WTC11 (cell line): Measurements from ENCODE around the gene WARS2. TPM values are rescaled to one million over a fixed set of nuclear protein-coding genes. Genes with fewer than 3 reads are reported as not detected.

ENCODE experiments used
- ATAC-seq: fragments of 200-7000 bp; cut with Tn5 transposase; 2 replicates; pipeline ENCODE4 v1.10.0; 2021; ENCODE audit warnings: mild to moderate bottlenecking, moderate library complexity
- CTCF ChIA-PET: fragments of 300-600 bp; sonication (Branson Sonifier 250); formaldehyde crosslinking; loops from one replicate; lab custom pipeline; 2021; ENCODE audit warnings: antibody characterized with exemption; lab: Charles Lee
- POLR2A ChIA-PET: fragments of 350-600 bp; sonication (Branson Sonifier 250); formaldehyde crosslinking; loops from one replicate; lab custom pipeline; 2021; ENCODE audit warnings: antibody characterized with exemption; lab: Charles Lee
- DNase-seq: peaks from one replicate; pipeline ENCODE4 v3.0.0; 2021; ENCODE audit warnings: low spot score
- H3K27ac Mint-ChIP-seq: 2 replicates; pipeline ENCODE4 v1.8.0; 2021; ENCODE audit warnings: mixed read lengths
- H3K27me3 Mint-ChIP-seq: 2 replicates; pipeline ENCODE4 v1.8.0; 2021; ENCODE audit warnings: low read depth, mild to moderate bottlenecking, moderate library complexity, mixed read lengths
- H3K36me3 Mint-ChIP-seq: 2 replicates; pipeline ENCODE4 v1.8.0; 2021; ENCODE audit warnings: mixed read lengths
- H3K4me1 Mint-ChIP-seq: 2 replicates; pipeline ENCODE4 v1.8.0; 2022; ENCODE audit warnings: mixed read lengths
- H3K4me3 Mint-ChIP-seq: 2 replicates; pipeline ENCODE4 v1.8.0; 2021; ENCODE audit warnings: mild to moderate bottlenecking, moderate library complexity, mixed read lengths
- H3K9me3 Mint-ChIP-seq: 2 replicates; pipeline ENCODE4 v1.8.0; 2021; ENCODE audit warnings: mixed read lengths
- GRHL2 ChIP-seq: fragments of 250-450 bp; sonication (Bioruptor Pico); IDR thresholded peaks from 2 replicates; pipeline ENCODE4 v1.8.0; 2022; ENCODE audit warnings: mild to moderate bottlenecking, moderate library complexity; ENCODE audit not compliant: insufficient replicate concordance, severe bottlenecking
- IRF2 ChIP-seq: sonication (generic); formaldehyde crosslinking; IDR thresholded peaks from 2 replicates; pipeline ENCODE4 v1.8.0; 2022; ENCODE audit warnings: low read depth, missing genetic modification reagents, borderline replicate concordance
- KAT7 ChIP-seq: sonication (generic); formaldehyde crosslinking; IDR thresholded peaks from 2 replicates; pipeline ENCODE4 v1.8.1; 2023; ENCODE audit warnings: missing genetic modification reagents, mild to moderate bottlenecking, borderline replicate concordance
- MYBL2 ChIP-seq: sonication (generic); formaldehyde crosslinking; IDR thresholded peaks from 2 replicates; pipeline ENCODE4 v1.8.1; 2023; ENCODE audit warnings: mild to moderate bottlenecking, moderate library complexity, missing genetic modification reagents
- NR1H2 ChIP-seq: sonication (generic); formaldehyde crosslinking; IDR thresholded peaks from 2 replicates; pipeline ENCODE4 v1.9.0; 2021; ENCODE audit warnings: mild to moderate bottlenecking, moderate library complexity, missing genetic modification reagents
- PRRX2 ChIP-seq: fragments of 250-450 bp; sonication (Bioruptor Pico); IDR thresholded peaks from 2 replicates; pipeline ENCODE4 v1.8.0; 2021; ENCODE audit warnings: mild to moderate bottlenecking
- TEAD4 ChIP-seq: sonication (generic); formaldehyde crosslinking; IDR thresholded peaks from 2 replicates; pipeline ENCODE4 v1.8.0; 2022; ENCODE audit warnings: mild to moderate bottlenecking, missing genetic modification reagents
- ZNF396 ChIP-seq: fragments of 250-450 bp; sonication (Bioruptor Pico); IDR thresholded peaks from 2 replicates; pipeline ENCODE4 v1.8.0; 2021; ENCODE audit warnings: mild to moderate bottlenecking, moderate library complexity, borderline replicate concordance
- total RNA-seq: library from RNA; stranded (reverse); gene quantifications from 3 replicates; pipeline ENCODE4 v1.2.3, GENCODE V29; 2021
- TF ChIP-seq, protein P1 (sequence below): sonication (generic); formaldehyde crosslinking; IDR thresholded peaks from 2 replicates; pipeline ENCODE4 v1.8.1; 2023; ENCODE audit warnings: mild to moderate bottlenecking, missing genetic modification reagents, borderline replicate concordance
- TF ChIP-seq, protein P2 (sequence below): sonication (generic); formaldehyde crosslinking; conservative IDR thresholded peaks from 2 replicates; pipeline ENCODE4 v1.8.1; 2022; ENCODE audit warnings: mild to moderate bottlenecking, missing genetic modification reagents
- TF ChIP-seq, protein P3 (sequence below): fragments of 250-450 bp; sonication (Bioruptor Pico); IDR thresholded peaks from 2 replicates; pipeline ENCODE4 v1.9.0; 2021; ENCODE audit warnings: mild to moderate bottlenecking
- TF ChIP-seq, protein P4 (sequence below): sonication (generic); formaldehyde crosslinking; conservative IDR thresholded peaks from 2 replicates; pipeline ENCODE4 v1.8.1; 2023; ENCODE audit warnings: mild to moderate bottlenecking, low read depth, missing genetic modification reagents, moderate library complexity
- TF ChIP-seq, protein P5 (sequence below): sonication (generic); formaldehyde crosslinking; IDR thresholded peaks from 2 replicates; pipeline ENCODE4 v1.8.0; 2023; ENCODE audit warnings: missing genetic modification reagents, mild to moderate bottlenecking, borderline replicate concordance
- TF ChIP-seq, protein P6 (sequence below): fragments of 200-600 bp; IDR thresholded peaks from 2 replicates; pipeline ENCODE4 v1.8.0; 2022; ENCODE audit warnings: antibody characterized with exemption
- TF ChIP-seq, protein P7 (sequence below): sonication (generic); formaldehyde crosslinking; IDR thresholded peaks from 2 replicates; pipeline ENCODE4 v1.8.0; 2023; ENCODE audit warnings: missing genetic modification reagents

Gene WARS2
- total RNA-seq, 1 experiment from 2014 or later = 9.3 TPM

DNA sequence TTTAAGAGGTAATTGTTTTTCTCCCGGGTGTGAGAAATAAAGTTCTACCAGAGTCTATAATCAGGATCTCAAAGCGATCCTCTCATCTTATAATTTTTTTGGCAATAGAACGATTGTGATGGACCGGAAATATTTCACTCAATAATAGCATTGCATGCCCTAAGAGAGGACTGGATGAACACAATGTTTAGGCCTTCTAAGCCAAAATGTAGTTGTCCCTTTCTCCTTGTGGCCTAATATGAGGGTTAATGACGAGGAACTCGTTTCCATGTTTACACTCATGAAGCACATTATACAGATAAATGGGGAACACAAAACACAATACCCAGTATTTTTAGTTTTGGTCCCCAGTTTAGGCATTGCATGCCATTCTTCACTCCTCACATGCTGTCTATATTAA is 158.2 kb downstream of the WARS2 start (continued):
- TF ChIP-seq, protein P1, sequence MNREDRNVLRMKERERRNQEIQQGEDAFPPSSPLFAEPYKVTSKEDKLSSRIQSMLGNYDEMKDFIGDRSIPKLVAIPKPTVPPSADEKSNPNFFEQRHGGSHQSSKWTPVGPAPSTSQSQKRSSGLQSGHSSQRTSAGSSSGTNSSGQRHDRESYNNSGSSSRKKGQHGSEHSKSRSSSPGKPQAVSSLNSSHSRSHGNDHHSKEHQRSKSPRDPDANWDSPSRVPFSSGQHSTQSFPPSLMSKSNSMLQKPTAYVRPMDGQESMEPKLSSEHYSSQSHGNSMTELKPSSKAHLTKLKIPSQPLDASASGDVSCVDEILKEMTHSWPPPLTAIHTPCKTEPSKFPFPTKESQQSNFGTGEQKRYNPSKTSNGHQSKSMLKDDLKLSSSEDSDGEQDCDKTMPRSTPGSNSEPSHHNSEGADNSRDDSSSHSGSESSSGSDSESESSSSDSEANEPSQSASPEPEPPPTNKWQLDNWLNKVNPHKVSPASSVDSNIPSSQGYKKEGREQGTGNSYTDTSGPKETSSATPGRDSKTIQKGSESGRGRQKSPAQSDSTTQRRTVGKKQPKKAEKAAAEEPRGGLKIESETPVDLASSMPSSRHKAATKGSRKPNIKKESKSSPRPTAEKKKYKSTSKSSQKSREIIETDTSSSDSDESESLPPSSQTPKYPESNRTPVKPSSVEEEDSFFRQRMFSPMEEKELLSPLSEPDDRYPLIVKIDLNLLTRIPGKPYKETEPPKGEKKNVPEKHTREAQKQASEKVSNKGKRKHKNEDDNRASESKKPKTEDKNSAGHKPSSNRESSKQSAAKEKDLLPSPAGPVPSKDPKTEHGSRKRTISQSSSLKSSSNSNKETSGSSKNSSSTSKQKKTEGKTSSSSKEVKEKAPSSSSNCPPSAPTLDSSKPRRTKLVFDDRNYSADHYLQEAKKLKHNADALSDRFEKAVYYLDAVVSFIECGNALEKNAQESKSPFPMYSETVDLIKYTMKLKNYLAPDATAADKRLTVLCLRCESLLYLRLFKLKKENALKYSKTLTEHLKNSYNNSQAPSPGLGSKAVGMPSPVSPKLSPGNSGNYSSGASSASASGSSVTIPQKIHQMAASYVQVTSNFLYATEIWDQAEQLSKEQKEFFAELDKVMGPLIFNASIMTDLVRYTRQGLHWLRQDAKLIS (CRISPR knock-in tag) = no peak
- TF ChIP-seq NR1H2 (no peak), MYBL2 (no peak)
- TF ChIP-seq, protein P2, sequence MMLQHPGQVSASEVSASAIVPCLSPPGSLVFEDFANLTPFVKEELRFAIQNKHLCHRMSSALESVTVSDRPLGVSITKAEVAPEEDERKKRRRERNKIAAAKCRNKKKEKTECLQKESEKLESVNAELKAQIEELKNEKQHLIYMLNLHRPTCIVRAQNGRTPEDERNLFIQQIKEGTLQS (CRISPR knock-in tag) = no peak
- TF ChIP-seq, protein P3, sequence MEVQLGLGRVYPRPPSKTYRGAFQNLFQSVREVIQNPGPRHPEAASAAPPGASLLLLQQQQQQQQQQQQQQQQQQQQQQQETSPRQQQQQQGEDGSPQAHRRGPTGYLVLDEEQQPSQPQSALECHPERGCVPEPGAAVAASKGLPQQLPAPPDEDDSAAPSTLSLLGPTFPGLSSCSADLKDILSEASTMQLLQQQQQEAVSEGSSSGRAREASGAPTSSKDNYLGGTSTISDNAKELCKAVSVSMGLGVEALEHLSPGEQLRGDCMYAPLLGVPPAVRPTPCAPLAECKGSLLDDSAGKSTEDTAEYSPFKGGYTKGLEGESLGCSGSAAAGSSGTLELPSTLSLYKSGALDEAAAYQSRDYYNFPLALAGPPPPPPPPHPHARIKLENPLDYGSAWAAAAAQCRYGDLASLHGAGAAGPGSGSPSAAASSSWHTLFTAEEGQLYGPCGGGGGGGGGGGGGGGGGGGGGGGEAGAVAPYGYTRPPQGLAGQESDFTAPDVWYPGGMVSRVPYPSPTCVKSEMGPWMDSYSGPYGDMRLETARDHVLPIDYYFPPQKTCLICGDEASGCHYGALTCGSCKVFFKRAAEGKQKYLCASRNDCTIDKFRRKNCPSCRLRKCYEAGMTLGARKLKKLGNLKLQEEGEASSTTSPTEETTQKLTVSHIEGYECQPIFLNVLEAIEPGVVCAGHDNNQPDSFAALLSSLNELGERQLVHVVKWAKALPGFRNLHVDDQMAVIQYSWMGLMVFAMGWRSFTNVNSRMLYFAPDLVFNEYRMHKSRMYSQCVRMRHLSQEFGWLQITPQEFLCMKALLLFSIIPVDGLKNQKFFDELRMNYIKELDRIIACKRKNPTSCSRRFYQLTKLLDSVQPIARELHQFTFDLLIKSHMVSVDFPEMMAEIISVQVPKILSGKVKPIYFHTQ (CRISPR knock-in tag) = no peak
- TF ChIP-seq, protein P4, sequence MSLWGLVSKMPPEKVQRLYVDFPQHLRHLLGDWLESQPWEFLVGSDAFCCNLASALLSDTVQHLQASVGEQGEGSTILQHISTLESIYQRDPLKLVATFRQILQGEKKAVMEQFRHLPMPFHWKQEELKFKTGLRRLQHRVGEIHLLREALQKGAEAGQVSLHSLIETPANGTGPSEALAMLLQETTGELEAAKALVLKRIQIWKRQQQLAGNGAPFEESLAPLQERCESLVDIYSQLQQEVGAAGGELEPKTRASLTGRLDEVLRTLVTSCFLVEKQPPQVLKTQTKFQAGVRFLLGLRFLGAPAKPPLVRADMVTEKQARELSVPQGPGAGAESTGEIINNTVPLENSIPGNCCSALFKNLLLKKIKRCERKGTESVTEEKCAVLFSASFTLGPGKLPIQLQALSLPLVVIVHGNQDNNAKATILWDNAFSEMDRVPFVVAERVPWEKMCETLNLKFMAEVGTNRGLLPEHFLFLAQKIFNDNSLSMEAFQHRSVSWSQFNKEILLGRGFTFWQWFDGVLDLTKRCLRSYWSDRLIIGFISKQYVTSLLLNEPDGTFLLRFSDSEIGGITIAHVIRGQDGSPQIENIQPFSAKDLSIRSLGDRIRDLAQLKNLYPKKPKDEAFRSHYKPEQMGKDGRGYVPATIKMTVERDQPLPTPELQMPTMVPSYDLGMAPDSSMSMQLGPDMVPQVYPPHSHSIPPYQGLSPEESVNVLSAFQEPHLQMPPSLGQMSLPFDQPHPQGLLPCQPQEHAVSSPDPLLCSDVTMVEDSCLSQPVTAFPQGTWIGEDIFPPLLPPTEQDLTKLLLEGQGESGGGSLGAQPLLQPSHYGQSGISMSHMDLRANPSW = no peak
- TF ChIP-seq, all 79 proteins: peak for 0

DNA sequence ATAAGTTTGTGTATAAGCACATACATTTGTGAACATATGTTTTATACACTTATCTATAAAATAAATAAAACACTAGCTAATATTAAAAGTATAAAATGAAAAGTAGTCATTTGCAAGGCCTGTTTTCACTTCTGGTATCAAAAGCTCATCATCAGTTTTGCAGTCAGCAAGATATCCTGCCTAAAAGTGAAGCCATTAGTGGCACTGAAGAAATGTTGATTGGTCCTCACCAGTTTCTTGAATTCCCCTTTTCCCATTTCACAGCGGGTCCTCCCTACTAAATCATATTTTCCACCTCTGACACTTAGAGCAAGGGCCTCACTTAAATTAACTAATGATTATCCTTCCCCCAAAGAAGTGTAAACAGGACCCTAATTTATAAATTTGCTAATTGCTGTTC is 159.0 kb downstream of the WARS2 start:
- Mint-ChIP-seq H3K27me3 (peaks cover 100% of the 10 kb centered on the region), H3K9me3 (no peaks in the 10 kb centered on the region), H3K27ac (no peak overlapping the region), H3K4me3 (no peak overlapping the region), H3K36me3 (no peaks in the 10 kb centered on the region; the same call in 1 of the 2 replicates), H3K4me1 (peaks cover 51% of the 10 kb centered on the region)
- POLR2A ChIA-PET = no interaction called here
- CTCF ChIA-PET = interaction anchor here (1.8 kb wide), 1 partner anchor 27 kb away, joined by 5 read pairs; no protein-coding TSS in a partner anchor
- DNase-seq = no peak
- no peak for ATAC-seq
- TF ChIP-seq, protein P3 (CRISPR knock-in tag) = no peak
- TF ChIP-seq, protein P5, sequence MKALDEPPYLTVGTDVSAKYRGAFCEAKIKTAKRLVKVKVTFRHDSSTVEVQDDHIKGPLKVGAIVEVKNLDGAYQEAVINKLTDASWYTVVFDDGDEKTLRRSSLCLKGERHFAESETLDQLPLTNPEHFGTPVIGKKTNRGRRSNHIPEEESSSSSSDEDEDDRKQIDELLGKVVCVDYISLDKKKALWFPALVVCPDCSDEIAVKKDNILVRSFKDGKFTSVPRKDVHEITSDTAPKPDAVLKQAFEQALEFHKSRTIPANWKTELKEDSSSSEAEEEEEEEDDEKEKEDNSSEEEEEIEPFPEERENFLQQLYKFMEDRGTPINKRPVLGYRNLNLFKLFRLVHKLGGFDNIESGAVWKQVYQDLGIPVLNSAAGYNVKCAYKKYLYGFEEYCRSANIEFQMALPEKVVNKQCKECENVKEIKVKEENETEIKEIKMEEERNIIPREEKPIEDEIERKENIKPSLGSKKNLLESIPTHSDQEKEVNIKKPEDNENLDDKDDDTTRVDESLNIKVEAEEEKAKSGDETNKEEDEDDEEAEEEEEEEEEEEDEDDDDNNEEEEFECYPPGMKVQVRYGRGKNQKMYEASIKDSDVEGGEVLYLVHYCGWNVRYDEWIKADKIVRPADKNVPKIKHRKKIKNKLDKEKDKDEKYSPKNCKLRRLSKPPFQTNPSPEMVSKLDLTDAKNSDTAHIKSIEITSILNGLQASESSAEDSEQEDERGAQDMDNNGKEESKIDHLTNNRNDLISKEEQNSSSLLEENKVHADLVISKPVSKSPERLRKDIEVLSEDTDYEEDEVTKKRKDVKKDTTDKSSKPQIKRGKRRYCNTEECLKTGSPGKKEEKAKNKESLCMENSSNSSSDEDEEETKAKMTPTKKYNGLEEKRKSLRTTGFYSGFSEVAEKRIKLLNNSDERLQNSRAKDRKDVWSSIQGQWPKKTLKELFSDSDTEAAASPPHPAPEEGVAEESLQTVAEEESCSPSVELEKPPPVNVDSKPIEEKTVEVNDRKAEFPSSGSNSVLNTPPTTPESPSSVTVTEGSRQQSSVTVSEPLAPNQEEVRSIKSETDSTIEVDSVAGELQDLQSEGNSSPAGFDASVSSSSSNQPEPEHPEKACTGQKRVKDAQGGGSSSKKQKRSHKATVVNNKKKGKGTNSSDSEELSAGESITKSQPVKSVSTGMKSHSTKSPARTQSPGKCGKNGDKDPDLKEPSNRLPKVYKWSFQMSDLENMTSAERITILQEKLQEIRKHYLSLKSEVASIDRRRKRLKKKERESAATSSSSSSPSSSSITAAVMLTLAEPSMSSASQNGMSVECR (CRISPR knock-in tag) = no peak
- TF ChIP-seq, protein P6, sequence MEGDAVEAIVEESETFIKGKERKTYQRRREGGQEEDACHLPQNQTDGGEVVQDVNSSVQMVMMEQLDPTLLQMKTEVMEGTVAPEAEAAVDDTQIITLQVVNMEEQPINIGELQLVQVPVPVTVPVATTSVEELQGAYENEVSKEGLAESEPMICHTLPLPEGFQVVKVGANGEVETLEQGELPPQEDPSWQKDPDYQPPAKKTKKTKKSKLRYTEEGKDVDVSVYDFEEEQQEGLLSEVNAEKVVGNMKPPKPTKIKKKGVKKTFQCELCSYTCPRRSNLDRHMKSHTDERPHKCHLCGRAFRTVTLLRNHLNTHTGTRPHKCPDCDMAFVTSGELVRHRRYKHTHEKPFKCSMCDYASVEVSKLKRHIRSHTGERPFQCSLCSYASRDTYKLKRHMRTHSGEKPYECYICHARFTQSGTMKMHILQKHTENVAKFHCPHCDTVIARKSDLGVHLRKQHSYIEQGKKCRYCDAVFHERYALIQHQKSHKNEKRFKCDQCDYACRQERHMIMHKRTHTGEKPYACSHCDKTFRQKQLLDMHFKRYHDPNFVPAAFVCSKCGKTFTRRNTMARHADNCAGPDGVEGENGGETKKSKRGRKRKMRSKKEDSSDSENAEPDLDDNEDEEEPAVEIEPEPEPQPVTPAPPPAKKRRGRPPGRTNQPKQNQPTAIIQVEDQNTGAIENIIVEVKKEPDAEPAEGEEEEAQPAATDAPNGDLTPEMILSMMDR = no peak
- TF ChIP-seq TEAD4 (no peak), IRF2 (no peak), PRRX2 (CRISPR knock-in tag) (no peak), ZNF396 (CRISPR knock-in tag) (no peak), GRHL2 (CRISPR knock-in tag) (no peak), KAT7 (CRISPR knock-in tag) (no peak)
- TF ChIP-seq, protein P7, sequence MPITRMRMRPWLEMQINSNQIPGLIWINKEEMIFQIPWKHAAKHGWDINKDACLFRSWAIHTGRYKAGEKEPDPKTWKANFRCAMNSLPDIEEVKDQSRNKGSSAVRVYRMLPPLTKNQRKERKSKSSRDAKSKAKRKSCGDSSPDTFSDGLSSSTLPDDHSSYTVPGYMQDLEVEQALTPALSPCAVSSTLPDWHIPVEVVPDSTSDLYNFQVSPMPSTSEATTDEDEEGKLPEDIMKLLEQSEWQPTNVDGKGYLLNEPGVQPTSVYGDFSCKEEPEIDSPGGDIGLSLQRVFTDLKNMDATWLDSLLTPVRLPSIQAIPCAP (CRISPR knock-in tag) = no peak
